ENCODE results near the gene MISP. TPM values are rescaled to one million over a fixed set of nuclear protein-coding genes. Genes with fewer than 3 reads are reported as not detected.

MISP gene
- total RNA-seq, 2 experiments from 2014 or later: not detected

DNA sequence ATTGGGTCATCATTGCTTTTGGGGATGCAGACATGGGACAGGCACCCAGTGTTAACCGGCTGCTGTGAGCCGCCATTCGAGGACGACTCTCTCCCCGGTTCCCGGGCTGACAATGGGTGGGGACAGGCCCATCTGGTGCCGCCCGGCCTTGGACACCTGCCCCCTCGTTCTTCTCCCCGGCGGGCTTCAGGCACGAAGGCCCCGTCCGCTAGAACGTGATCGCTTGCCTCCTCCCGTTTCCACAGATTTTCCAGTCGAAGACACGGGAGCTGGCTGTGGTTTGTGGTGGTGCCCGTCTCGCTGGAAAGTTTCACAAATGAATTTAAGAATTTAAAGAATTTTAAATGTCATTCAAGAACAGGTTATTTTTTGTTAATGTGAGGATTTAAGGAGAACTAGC lies 40.1 kb upstream of the MISP start:
- Mint-ChIP-seq H3K27ac (no peak overlapping the region), H3K4me3 (no peak overlapping the region), H3K27me3 (peaks cover 37% of the 10 kb centered on the region), H3K9me3 (no peaks in the 10 kb centered on the region), H3K4me1 (ENCODE audit: low read depth) (no peaks in the 10 kb centered on the region), H3K36me3 (ENCODE audit: low read depth) (no peaks in the 10 kb centered on the region)
- DNase-seq: no peak
- ATAC-seq (ENCODE audit: poor library complexity): no peak
- intact Hi-C loops (cut with DNase I, micrococcal nuclease): no loop called here
- Histone ChIP-seq H3K9me3 (ENCODE audit: control insufficient read depth in 1 of 2, insufficient read depth in 1 of 2, low read length in 2 of 2) (peaks cover 0 to 23% of the 10 kb centered on the region in 2 experiments), H3K4me3 (ENCODE audit: low read length) (no peak overlapping the region), H3K36me3 (ENCODE audit: insufficient read depth, low read length) (no peaks in the 10 kb centered on the region), H3K4me1 (ENCODE audit: insufficient read depth, low read length) (peaks cover 2% of the 10 kb centered on the region), H3K27me3 (ENCODE audit: control insufficient read depth in 1 of 2, insufficient read depth in 2 of 2, low read length in 2 of 2) (peaks cover 25 to 29% of the 10 kb centered on the region in 2 experiments), H3K27ac (ENCODE audit: low read depth in 1 of 2, low read length in 2 of 2) (no peak overlapping the region)
- no peak for TF ChIP-seq CTCF (IDR thresholded peaks at IDR 0.05)
- CTCF ChIA-PET: no interaction called here
- POLR2A ChIA-PET: no interaction called here

- no peaks in the 10 kb centered on the region for H3K36me3 Mint-ChIP-seq (ENCODE audit: low read depth)
- POLR2A ChIA-PET: no interaction called here
- no peak overlapping the region for H3K27ac Mint-ChIP-seq
- ATAC-seq (ENCODE audit: poor library complexity) (no peak), DNase-seq (no peak)
- peaks cover 40% of the 10 kb centered on the region for H3K27me3 Mint-ChIP-seq
- H3K4me3 ChIP-seq (ENCODE audit: low read length): no peak overlapping the region
- CTCF ChIA-PET: no interaction called here
- H3K27ac ChIP-seq (ENCODE audit: low read depth in 1 of 2, low read length in 2 of 2): no peak overlapping the region
- H3K4me1 ChIP-seq (ENCODE audit: insufficient read depth, low read length): peaks cover 2% of the 10 kb centered on the region
- no peaks in the 10 kb centered on the region for H3K9me3 Mint-ChIP-seq
- no peaks in the 10 kb centered on the region for H3K36me3 ChIP-seq (ENCODE audit: insufficient read depth, low read length)
- H3K4me1 Mint-ChIP-seq (ENCODE audit: low read depth): no peaks in the 10 kb centered on the region
- no peak for TF ChIP-seq CTCF (IDR thresholded peaks at IDR 0.05)
- H3K4me3 Mint-ChIP-seq: no peak overlapping the region
- intact Hi-C loops (cut with DNase I, micrococcal nuclease): no loop called here
- peaks cover 0 to 28% of the 10 kb centered on the region in 2 experiments for H3K9me3 ChIP-seq (ENCODE audit: control insufficient read depth in 1 of 2, insufficient read depth in 1 of 2, low read length in 2 of 2)
- H3K27me3 ChIP-seq (ENCODE audit: control insufficient read depth in 1 of 2, insufficient read depth in 2 of 2, low read length in 2 of 2): peaks cover 25 to 28% of the 10 kb centered on the region in 2 experiments
Observed at GRCh38 chr19:711254-711653, 39.7 kb upstream of the MISP start.

DNA sequence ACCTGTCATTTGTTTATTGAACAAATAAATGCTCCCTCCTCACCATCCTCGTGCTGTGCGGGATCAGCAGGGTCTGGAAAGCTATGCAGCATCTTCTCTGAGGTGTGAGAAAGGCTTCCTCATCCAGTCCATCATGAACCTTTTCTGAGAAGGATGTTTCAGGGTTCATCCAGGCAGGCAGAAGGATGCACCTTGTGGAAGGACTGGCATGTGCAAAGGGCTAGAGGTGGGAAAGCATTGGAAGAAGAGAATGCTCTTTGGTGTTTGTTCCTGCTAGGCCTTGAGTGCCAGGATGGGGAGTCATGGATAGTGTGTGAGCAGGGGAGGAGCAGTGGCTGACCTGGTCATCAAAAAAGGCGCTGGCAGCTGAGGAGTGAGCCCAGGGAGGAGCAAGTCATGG lies 35.6 kb upstream of the MISP start:
- Histone ChIP-seq H3K27me3 (ENCODE audit: control insufficient read depth in 1 of 2, insufficient read depth in 2 of 2, low read length in 2 of 2) (peaks cover 9 to 16% of the 10 kb centered on the region in 2 experiments), H3K4me3 (ENCODE audit: low read length) (no peak overlapping the region), H3K9me3 (ENCODE audit: control insufficient read depth in 1 of 2, insufficient read depth in 1 of 2, low read length in 2 of 2) (peaks cover 0 to 31% of the 10 kb centered on the region in 2 experiments), H3K27ac (ENCODE audit: low read depth in 1 of 2, low read length in 2 of 2) (no peak overlapping the region), H3K4me1 (ENCODE audit: insufficient read depth, low read length) (peaks cover 3% of the 10 kb centered on the region), H3K36me3 (ENCODE audit: insufficient read depth, low read length) (no peaks in the 10 kb centered on the region)
- ChIA-PET POLR2A (no interaction called here), CTCF (no interaction called here)
- Mint-ChIP-seq H3K27me3 (peaks cover 37% of the 10 kb centered on the region), H3K4me1 (ENCODE audit: low read depth) (no peaks in the 10 kb centered on the region), H3K36me3 (ENCODE audit: low read depth) (no peaks in the 10 kb centered on the region), H3K27ac (no peak overlapping the region), H3K9me3 (no peaks in the 10 kb centered on the region), H3K4me3 (no peak overlapping the region)
- intact Hi-C loops (cut with DNase I, micrococcal nuclease): no loop called here
- ATAC-seq (ENCODE audit: poor library complexity) (no peak), DNase-seq (no peak)
- TF ChIP-seq CTCF (IDR thresholded peaks at IDR 0.05): no peak

Data from CD4-positive, alpha-beta T cell (primary cell).